DOHH2 (cell line): ENCODE measurements around the gene WWOX.

Experiments used
- H3F3A ChIP-seq: fragments of 200-600 bp; sonication (generic), shearing (Covaris generic); 2 replicates; pipeline ENCODE4 v1.6.0; 2016; ENCODE audit warnings: antibody characterized with exemption, mild to moderate bottlenecking; ENCODE audit not compliant: control insufficient read depth, insufficient read depth
- H3K27ac ChIP-seq: fragments of 200-600 bp; sonication (generic); 2 replicates; pipeline ENCODE4 v1.5.1; 2014; ENCODE audit warnings: low read depth, mild to moderate bottlenecking, low read length, moderate library complexity
- H3K27me3 ChIP-seq: fragments of 200-600 bp; sonication (generic); 2 replicates; pipeline ENCODE4 v1.6.1; 2014; ENCODE audit warnings: mild to moderate bottlenecking, low read length, mixed read lengths; ENCODE audit not compliant: control insufficient read depth
- H3K36me3 ChIP-seq: fragments of 200-600 bp; sonication (generic); 2 replicates; pipeline ENCODE4 v1.6.1; 2014; ENCODE audit warnings: mild to moderate bottlenecking, low read length, moderate library complexity, mixed read lengths; ENCODE audit not compliant: control insufficient read depth
- H3K4me1 ChIP-seq: fragments of 200-600 bp; sonication (generic); 2 replicates; pipeline ENCODE4 v1.6.1; 2014; ENCODE audit warnings: mild to moderate bottlenecking, low read length, mixed read lengths; ENCODE audit not compliant: control insufficient read depth
- H3K4me2 ChIP-seq: fragments of 200-600 bp; sonication (generic); 2 replicates; pipeline ENCODE4 v1.6.0; 2014; ENCODE audit warnings: mild to moderate bottlenecking, low read length, moderate library complexity
- H3K4me3 ChIP-seq: fragments of 200-600 bp; sonication (generic); 2 replicates; pipeline ENCODE4 v1.5.1; 2014; ENCODE audit warnings: mild to moderate bottlenecking, low read length, mixed read lengths
- H3K79me2 ChIP-seq: fragments of 200-600 bp; sonication (generic); 2 replicates; pipeline ENCODE4 v1.6.1; 2014; ENCODE audit warnings: mild to moderate bottlenecking, low read length, mixed read lengths; ENCODE audit not compliant: control insufficient read depth
- H3K9me2 ChIP-seq: fragments of 200-600 bp; sonication (generic); replicated peaks from 2 replicates; pipeline ENCODE4 v1.6.1; 2014; ENCODE audit warnings: mild to moderate bottlenecking, low read length, mixed read lengths; ENCODE audit not compliant: control insufficient read depth
- H3K9me3 ChIP-seq: fragments of 200-600 bp; sonication (generic); 2 replicates; pipeline ENCODE4 v1.6.1; 2014; ENCODE audit warnings: antibody characterized with exemption, low read length, mixed read lengths; ENCODE audit not compliant: control insufficient read depth, insufficient read depth
- H4K20me1 ChIP-seq: fragments of 200-600 bp; sonication (generic); 2 replicates; pipeline ENCODE4 v1.6.0; 2014; ENCODE audit warnings: low read depth, mild to moderate bottlenecking, antibody characterized with exemption, low read length, moderate library complexity; ENCODE audit not compliant: control insufficient read depth, insufficient read depth
- EZH2phosphoT487 ChIP-seq: fragments of 200-600 bp; sonication (generic); IDR thresholded peaks from 2 replicates; pipeline ENCODE4 v1.6.1; 2017; ENCODE audit warnings: borderline replicate concordance, mild to moderate bottlenecking, antibody characterized with exemption, low read length, moderate library complexity, mixed read lengths
- TF ChIP-seq, protein P1 (sequence below): fragments of 200-600 bp; sonication (generic); IDR thresholded peaks from one replicate; pipeline ENCODE4 v1.5.1; 2014; ENCODE audit warnings: antibody characterized with exemption, mild to moderate bottlenecking, low read depth, low read length; ENCODE audit not compliant: poor library complexity, severe bottlenecking

Gene WWOX

DNA sequence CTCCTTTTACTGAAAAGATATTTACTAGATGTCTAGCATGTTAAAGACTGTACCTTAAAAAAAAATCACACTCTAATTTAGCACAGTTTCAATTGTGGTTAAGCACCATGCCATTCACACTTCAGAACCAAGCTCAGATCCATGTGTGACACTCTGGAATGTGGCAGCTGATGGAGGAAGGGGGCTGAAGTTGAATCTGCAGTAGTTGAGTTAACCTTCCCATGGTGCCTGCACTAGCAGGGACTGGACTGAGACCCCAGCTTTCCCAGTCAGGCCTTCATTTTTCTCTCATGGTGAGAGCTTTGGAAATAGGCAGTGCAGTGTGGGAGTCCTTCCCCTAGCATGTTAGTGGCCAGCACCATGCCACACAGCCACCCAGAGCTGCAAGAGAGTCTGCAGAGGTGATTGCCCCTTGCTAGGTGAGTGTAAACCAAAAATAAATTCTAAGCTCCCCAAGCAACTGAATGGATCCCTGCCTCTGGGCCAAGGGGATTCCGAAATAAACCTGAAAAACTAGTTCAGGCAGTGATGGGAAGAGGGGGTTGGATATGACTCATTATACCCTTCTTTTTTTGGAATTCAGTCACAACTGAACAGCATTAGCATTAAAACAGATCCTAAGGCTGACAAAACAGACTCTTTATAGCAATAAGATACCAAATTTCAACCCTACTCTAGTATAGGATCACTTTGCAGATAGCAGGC is 208.5 kb downstream of the WWOX start:
- H3K36me3 ChIP-seq, result no peaks in the 10 kb centered on the region
- no peaks in the 10 kb centered on the region for H3K79me2 ChIP-seq
- no peaks in the 10 kb centered on the region for H3K27me3 ChIP-seq
- H3K27ac ChIP-seq, result no peak overlapping the region
- H3K4me1 ChIP-seq, result peaks cover 11% of the 10 kb centered on the region
- no peaks in the 10 kb centered on the region for H3K9me2 ChIP-seq
- no peak overlapping the region for H3K4me2 ChIP-seq
- TF ChIP-seq, protein P1, sequence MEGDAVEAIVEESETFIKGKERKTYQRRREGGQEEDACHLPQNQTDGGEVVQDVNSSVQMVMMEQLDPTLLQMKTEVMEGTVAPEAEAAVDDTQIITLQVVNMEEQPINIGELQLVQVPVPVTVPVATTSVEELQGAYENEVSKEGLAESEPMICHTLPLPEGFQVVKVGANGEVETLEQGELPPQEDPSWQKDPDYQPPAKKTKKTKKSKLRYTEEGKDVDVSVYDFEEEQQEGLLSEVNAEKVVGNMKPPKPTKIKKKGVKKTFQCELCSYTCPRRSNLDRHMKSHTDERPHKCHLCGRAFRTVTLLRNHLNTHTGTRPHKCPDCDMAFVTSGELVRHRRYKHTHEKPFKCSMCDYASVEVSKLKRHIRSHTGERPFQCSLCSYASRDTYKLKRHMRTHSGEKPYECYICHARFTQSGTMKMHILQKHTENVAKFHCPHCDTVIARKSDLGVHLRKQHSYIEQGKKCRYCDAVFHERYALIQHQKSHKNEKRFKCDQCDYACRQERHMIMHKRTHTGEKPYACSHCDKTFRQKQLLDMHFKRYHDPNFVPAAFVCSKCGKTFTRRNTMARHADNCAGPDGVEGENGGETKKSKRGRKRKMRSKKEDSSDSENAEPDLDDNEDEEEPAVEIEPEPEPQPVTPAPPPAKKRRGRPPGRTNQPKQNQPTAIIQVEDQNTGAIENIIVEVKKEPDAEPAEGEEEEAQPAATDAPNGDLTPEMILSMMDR, result no peak
- no peak for TF ChIP-seq EZH2phosphoT487
- H3K4me3 ChIP-seq, result no peak overlapping the region
- H4K20me1 ChIP-seq, result no peaks in the 10 kb centered on the region
- no peaks in the 10 kb centered on the region for H3F3A ChIP-seq
- H3K9me3 ChIP-seq, result no peaks in the 10 kb centered on the region

DNA sequence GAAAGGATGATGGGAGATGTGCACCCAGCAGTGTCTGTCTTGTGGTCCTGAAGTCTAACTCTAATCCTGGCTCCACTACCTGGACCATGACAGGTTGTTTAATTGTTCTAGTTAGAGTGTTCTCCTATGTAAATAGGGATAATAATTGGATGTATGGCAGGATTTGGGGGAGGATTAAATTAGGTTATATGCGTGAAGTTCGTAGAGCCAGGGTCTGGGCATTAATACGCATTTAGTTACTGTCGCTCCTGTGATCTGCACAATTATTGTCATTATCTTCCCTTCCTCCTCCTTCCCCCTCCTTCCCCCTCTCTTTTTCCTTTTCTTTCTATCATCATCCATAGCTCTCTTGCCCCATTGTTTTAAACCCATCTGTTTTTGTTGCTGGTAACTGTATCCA is 210.3 kb downstream of the WWOX start:
- H3K27me3 ChIP-seq, result no peaks in the 10 kb centered on the region
- H3K9me2 ChIP-seq, result no peaks in the 10 kb centered on the region
- no peak for TF ChIP-seq EZH2phosphoT487
- TF ChIP-seq, protein P1, result no peak
- no peak overlapping the region for H3K27ac ChIP-seq
- no peaks in the 10 kb centered on the region for H3K9me3 ChIP-seq
- H3F3A ChIP-seq, result no peaks in the 10 kb centered on the region
- H3K4me2 ChIP-seq, result no peak overlapping the region
- no peak overlapping the region for H3K4me3 ChIP-seq
- no peaks in the 10 kb centered on the region for H3K36me3 ChIP-seq
- H3K4me1 ChIP-seq, result peaks cover 11% of the 10 kb centered on the region
- H3K79me2 ChIP-seq, result no peaks in the 10 kb centered on the region
- H4K20me1 ChIP-seq, result no peaks in the 10 kb centered on the region

DNA sequence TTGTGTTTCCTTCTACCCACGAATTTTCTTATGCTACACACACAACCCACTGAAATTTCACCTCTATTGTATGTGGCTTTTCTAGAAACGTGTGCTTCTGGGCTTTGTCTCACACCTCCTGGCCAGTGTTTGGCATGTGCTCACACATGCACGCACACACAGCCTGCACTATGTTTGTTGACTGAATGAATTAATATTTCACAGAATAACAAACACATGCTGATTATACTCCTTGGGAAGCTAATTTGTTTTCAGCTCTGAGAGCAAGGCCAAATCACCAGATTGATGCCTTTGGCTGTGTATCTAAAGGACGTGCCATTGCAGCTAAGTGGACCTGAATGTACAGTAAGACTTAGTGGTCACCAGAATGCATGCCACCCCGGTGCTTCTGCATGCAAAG is 210.7 kb downstream of the WWOX start:
- Histone ChIP-seq H3K79me2 (no peaks in the 10 kb centered on the region), H3K4me3 (no peak overlapping the region), H3K4me2 (no peak overlapping the region), H3K4me1 (peaks cover 11% of the 10 kb centered on the region), H3K36me3 (no peaks in the 10 kb centered on the region), H3K27ac (no peak overlapping the region), H4K20me1 (no peaks in the 10 kb centered on the region), H3K9me2 (no peaks in the 10 kb centered on the region), H3F3A (no peaks in the 10 kb centered on the region), H3K27me3 (no peaks in the 10 kb centered on the region), H3K9me3 (no peaks in the 10 kb centered on the region)
- TF ChIP-seq, protein P1, result no peak
- no peak for TF ChIP-seq EZH2phosphoT487
